Measurements from ENCODE around the gene STXBP1.

The STXBP1 gene

DNA sequence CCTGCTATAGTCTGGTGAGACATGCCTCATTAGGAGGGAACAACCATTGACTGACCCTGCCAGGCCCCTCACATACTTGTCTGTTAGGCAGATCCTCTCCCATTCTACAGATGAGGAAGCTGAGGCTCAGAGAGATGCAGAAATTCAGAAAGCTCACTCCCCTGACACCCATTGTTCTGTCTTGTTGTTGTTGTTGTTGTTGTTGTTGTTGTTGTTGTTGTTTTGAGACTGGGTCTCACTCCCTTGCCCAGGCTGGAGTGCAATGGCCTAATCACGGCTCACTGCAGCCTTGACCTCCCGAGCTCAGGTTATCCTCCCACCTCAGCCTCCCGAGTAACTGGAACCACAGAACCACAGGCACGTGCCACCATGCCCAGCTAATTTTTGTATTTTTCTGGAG is 81.6 kb downstream of the STXBP1 start:
- no peak for DNase-seq (ENCODE audit: low read depth)

GRCh38 chr9:127694890-127695720 is 83.0 kb downstream of the STXBP1 start:
- DNase-seq (ENCODE audit: low read depth): no peak

- no peak for DNase-seq (ENCODE audit: low read depth)
Observed at GRCh38 chr9:127697575-127697974, 85.5 kb downstream of the STXBP1 start.

GRCh38 chr9:127698386-127698785 is 86.3 kb downstream of the STXBP1 start:
- DNase-seq (ENCODE audit: low read depth): no peak

- DNase-seq (ENCODE audit: low read depth): peak; percentile 49
Observed at GRCh38 chr9:127698985-127699670, 87.1 kb downstream of the STXBP1 start.

GRCh38 chr9:127700140-127700539 is 88.1 kb downstream of the STXBP1 start:
- no peak for DNase-seq (ENCODE audit: low read depth)

GRCh38 chr9:127700594-127701255 is 88.6 kb downstream of the STXBP1 start:
- DNase-seq (ENCODE audit: low read depth): no peak

DNA sequence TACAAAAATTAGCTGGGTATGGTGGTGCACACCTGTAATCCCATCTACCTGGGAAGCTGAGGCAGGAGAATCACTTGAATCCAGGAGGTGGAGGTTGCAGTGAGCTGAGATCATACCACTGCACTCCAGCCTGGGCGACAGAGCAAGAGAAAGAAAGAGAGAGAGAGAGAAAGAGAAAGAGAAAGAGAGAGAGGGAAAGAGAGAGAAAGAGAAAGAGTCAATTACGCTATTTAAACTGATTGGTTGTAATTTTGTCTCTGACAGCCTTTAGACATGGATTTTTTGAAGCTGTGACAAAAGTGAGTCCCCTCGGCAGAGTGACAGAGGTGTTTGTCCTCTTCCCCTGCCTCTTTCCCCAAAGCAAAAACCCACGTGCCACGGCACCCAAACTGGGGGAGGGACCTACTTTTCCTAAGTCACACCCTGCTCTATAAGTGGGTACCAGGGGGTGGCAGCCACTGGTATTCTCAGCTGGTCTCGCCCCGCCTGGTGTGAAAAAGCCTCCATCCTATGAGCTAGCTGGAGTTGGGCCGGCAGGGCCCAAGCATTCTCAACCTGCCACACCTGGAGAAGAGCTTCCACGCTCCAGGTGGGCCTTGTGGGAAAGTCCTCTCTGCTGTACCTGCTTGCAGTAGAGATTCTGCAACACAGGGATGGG is 91.3 kb downstream of the STXBP1 start:
- no peak for DNase-seq (ENCODE audit: low read depth)

GRCh38 chr9:127705577-127706379 is 93.7 kb downstream of the STXBP1 start:
- no peak for DNase-seq (ENCODE audit: low read depth)

GRCh38 chr9:127706836-127707241 is 94.8 kb downstream of the STXBP1 start, which contains the start of gene CFAP157:
TSS of gene CFAP157 (plus strand) at chr9:127706988. CDS start at chr9:127707032, 44 bp downstream.
- DNase-seq (ENCODE audit: low read depth): no peak

DNA sequence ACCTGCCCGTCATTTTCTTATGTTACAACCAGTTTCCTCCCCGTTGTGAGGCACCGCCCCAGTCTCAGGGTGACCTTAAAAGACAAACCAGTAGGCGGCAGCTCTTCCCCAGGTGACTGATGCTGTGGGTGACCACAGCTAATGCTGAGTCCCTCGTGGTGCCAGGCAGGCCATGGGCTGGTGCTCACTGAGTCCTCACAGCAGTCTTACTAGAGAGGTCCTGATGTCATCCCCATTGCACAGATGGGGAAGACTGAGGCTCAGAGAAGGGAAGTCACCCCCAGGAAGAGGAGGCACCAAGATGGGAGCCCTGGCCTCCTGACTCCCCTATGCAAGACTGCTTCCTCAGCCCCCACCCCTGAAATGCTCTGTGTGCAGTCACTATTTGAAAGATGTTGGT is 95.7 kb downstream of the STXBP1 start:
- no peak for DNase-seq (ENCODE audit: low read depth)

GRCh38 chr9:127708952-127709587 is 97.0 kb downstream of the STXBP1 start:
- no peak for DNase-seq (ENCODE audit: low read depth)

- DNase-seq (ENCODE audit: low read depth): no peak
Observed at GRCh38 chr9:127710204-127710783, 98.2 kb downstream of the STXBP1 start.

DNA sequence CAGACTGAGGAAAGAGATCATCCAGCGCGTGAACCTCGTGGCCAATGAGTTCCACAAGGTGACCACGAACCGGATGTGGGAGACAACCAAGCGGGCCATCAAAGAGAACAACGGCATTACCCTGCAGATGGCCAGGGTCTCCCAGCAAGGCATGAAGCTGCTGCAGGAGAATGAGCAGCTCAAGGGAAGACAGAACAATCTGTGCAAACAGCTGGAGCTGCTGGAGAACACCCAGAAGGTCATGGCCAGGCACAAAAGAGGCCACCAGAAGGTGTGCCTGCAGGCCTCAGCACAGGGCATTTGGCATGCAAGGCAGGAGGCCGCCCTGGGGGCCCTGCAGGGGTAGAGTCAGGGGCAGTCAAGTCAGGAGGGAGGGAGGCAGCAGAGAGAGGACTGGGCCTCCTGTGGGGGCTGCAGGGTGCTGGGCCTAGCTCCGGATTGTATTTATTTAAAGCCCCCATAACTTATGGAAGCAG is 99.2 kb downstream of the STXBP1 start:
- no peak for DNase-seq (ENCODE audit: low read depth)

GRCh38 chr9:127711831-127712274 is 99.8 kb downstream of the STXBP1 start:
- DNase-seq (ENCODE audit: low read depth): no peak

GRCh38 chr9:127712371-127712770 is 100.3 kb downstream of the STXBP1 start:
- DNase-seq (ENCODE audit: low read depth): no peak

- no peak for DNase-seq (ENCODE audit: low read depth)
Observed at GRCh38 chr9:127712867-127713266, 100.8 kb downstream of the STXBP1 start.

DNA sequence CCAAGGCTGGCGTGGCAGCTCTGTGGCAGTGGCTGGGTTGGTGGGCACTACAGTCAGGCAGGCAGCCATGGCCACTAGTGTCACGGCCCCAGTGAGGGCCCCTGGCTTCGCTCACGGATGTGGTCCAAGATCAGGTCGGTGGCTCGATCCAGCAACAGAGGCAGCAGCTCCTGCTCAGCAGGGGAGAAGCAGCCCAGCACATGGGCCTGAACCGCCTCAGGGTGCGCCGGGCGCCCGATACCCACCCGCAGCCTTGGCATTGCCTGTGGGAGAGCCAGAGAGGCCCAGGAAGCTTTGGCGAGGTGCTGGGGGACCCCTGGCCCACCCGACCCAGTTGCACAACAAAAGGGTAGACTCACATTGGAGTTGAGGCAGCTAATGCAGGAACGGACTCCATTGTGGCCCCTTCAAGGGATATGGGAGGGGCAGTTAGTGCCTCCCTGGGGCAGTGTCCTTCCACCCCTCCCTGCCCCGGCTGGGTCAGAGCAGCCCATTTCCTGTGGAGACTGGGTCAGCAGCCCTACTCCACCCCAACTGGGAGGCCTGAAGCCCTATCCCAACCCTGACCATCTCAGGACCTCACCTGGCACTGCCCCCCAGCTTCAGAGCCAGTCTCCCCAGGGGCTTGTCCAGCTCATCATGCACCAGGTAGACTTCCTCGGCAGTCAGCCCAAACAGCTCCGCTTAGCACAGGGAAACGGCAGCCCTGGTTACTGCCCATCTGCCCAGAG is 102.1 kb downstream of the STXBP1 start:
- DNase-seq (ENCODE audit: low read depth): no peak

DNA sequence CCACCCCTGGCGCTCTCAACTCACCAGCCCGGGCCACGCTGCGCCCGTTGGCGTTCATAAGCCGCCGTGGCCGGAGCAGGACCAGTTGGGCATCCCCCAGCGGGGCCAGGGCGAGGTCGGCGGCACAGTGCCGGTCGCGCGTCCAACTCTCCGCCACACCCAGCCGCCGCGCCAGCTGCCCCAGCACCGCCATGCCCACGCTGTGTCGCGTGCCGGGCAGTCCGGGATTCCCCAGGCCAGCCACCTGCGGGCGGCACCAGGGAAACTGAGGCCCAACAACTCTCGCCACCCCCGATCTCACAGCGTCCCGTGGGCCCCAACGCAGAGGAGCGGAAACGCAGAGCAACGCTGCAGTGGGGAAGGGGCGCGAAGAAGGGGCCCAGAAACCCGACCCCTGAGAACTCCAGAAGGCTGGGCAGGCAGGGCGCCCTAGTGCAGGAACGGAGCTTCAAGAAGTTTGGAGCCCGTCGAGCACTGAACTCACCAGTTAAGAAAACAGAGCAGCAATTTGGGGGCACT is 102.9 kb downstream of the STXBP1 start:
- DNase-seq (ENCODE audit: low read depth): no peak
